PFSK-1 (cell line): Measurements from ENCODE around the gene MRAS.

Experiments
- FOXP2 ChIP-seq: optimal IDR thresholded peaks from 2 replicates; pipeline ENCODE3; 2011; ENCODE audit warnings: borderline replicate concordance, control low read depth, inconsistent platforms; ENCODE audit not compliant: insufficient read depth; ENCODE audit errors: extremely low read length, extremely low read depth
- POLR2AphosphoS5 ChIP-seq: IDR thresholded peaks from 2 replicates; pipeline ENCODE4 v1.6.1; 2012; ENCODE audit warnings: low read depth, mild to moderate bottlenecking, control low read depth, low read length, moderate library complexity
- REST ChIP-seq, 2 experiments: IDR thresholded peaks; 2 replicates each; pipeline versions ENCODE4 v1.6.1 to v1.8.0; 2011 to 2012; ENCODE audit warnings: low read depth in 2 of 2, low read length in 2 of 2, control low read depth in 1 of 2, inconsistent platforms in 1 of 2, mild to moderate bottlenecking in 1 of 2, moderate library complexity in 1 of 2; ENCODE audit not compliant: insufficient read depth in 1 of 2
- SIN3A ChIP-seq: IDR thresholded peaks from 2 replicates; pipeline ENCODE4 v1.6.1; 2012; ENCODE audit warnings: mild to moderate bottlenecking, low read length, moderate library complexity, borderline replicate concordance; ENCODE audit not compliant: insufficient read depth
- TAF1 ChIP-seq: IDR thresholded peaks from 2 replicates; pipeline ENCODE4 v1.6.1; 2012; ENCODE audit warnings: low read length, control low read depth, borderline replicate concordance; ENCODE audit not compliant: insufficient read depth

DNA sequence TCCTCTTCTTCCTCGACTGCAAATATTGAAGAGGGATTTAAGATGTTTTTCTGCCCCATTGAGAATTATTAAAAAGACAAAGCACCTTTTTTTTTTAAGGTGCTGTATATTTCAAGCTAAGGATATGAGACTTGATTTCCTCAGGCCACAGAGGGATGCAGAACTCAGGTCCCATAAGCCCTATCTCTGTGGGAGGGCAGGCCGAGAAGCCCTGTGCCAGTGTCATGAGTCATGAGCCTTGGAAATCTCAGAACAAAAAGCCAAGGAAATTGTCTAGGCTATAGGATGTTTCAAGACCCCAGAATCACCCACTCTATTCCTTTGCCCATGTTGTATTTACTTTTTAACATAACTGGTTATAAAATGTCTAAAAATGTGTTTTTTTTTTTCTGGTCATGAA, 93.4 kb downstream of the MRAS start:
- no peak for TF ChIP-seq SIN3A
- TF ChIP-seq POLR2AphosphoS5, result no peak
- no peak for TF ChIP-seq REST (IDR thresholded peaks at IDR 0.05; ENCODE audit: insufficient read depth in 1 of 2, low read depth in 2 of 2, low read length in 2 of 2)
- no peak for TF ChIP-seq TAF1
- no peak for TF ChIP-seq FOXP2
